Activated T-helper 9 cell treated with anti-CD3 and anti-CD28 coated beads, Interleukin-2, amount 50 U/mL, for 16 hours (primary cell): ENCODE results near the gene FOXJ3.

ENCODE experiments used
- DNase-seq: peaks from one replicate; pipeline ENCODE4 v3.0.0-alpha.2; 2020; ENCODE audit warnings: low read depth

FOXJ3 gene

GRCh38 chr1:42144711-42145388 lies 190.2 kb downstream of the FOXJ3 start:
- DNase-seq: no peak

- DNase-seq: no peak
Observed at GRCh38 chr1:42143896-42144710, 190.9 kb downstream of the FOXJ3 start.

- no peak for DNase-seq
Observed at GRCh38 chr1:42142894-42143675, 191.9 kb downstream of the FOXJ3 start.

- DNase-seq: no peak
Observed at GRCh38 chr1:42141978-42142377, 193.1 kb downstream of the FOXJ3 start.

- DNase-seq: no peak
Observed at GRCh38 chr1:42140191-42140590, 194.8 kb downstream of the FOXJ3 start.

GRCh38 chr1:42139444-42139843 lies 195.6 kb downstream of the FOXJ3 start:
- no peak for DNase-seq

- no peak for DNase-seq
Observed at GRCh38 chr1:42138586-42138985, 196.4 kb downstream of the FOXJ3 start.

GRCh38 chr1:42137766-42138165 lies 197.3 kb downstream of the FOXJ3 start:
- no peak for DNase-seq

- DNase-seq: no peak
Observed at GRCh38 chr1:42136466-42136865, 198.6 kb downstream of the FOXJ3 start.

- no peak for DNase-seq
Observed at GRCh38 chr1:42135426-42135825, 199.6 kb downstream of the FOXJ3 start.

GRCh38 chr1:42133809-42134526 lies 201.1 kb downstream of the FOXJ3 start:
- DNase-seq: no peak

- no peak for DNase-seq
Observed at GRCh38 chr1:42133390-42133789, 201.6 kb downstream of the FOXJ3 start.

GRCh38 chr1:42130061-42130660 lies 204.9 kb downstream of the FOXJ3 start:
- no peak for DNase-seq

- no peak for DNase-seq
Observed at GRCh38 chr1:42128964-42129363, 206.1 kb downstream of the FOXJ3 start.

- DNase-seq: no peak
Observed at GRCh38 chr1:42128499-42128898, 206.5 kb downstream of the FOXJ3 start.

GRCh38 chr1:42127767-42128166 lies 207.3 kb downstream of the FOXJ3 start:
- DNase-seq: no peak
